WTC11 (cell line): Measurements from ENCODE around the gene CHMP1B. TPM values are rescaled to one million over a fixed set of nuclear protein-coding genes. Genes with fewer than 3 reads are reported as not detected.
"Not testable (repeated sequence)": the region's sequence is repeated elsewhere in the genome, so short reads cannot be mapped to it uniquely, and the experiment has no call there.

Experiments used
- ATAC-seq: fragments of 200-7000 bp; cut with Tn5 transposase; 2 replicates; pipeline ENCODE4 v1.10.0; 2021; ENCODE audit warnings: mild to moderate bottlenecking, moderate library complexity
- CTCF ChIA-PET: fragments of 300-600 bp; sonication (Branson Sonifier 250); formaldehyde crosslinking; loops from one replicate; lab custom pipeline; 2021; ENCODE audit warnings: antibody characterized with exemption; lab: Charles Lee
- POLR2A ChIA-PET: fragments of 350-600 bp; sonication (Branson Sonifier 250); formaldehyde crosslinking; loops from one replicate; lab custom pipeline; 2021; ENCODE audit warnings: antibody characterized with exemption; lab: Charles Lee
- DNase-seq: peaks from one replicate; pipeline ENCODE4 v3.0.0; 2021; ENCODE audit warnings: low spot score
- H3K27ac Mint-ChIP-seq: 2 replicates; pipeline ENCODE4 v1.8.0; 2021; ENCODE audit warnings: mixed read lengths
- H3K27me3 Mint-ChIP-seq: 2 replicates; pipeline ENCODE4 v1.8.0; 2021; ENCODE audit warnings: low read depth, mild to moderate bottlenecking, moderate library complexity, mixed read lengths
- H3K36me3 Mint-ChIP-seq: 2 replicates; pipeline ENCODE4 v1.8.0; 2021; ENCODE audit warnings: mixed read lengths
- H3K4me1 Mint-ChIP-seq: 2 replicates; pipeline ENCODE4 v1.8.0; 2022; ENCODE audit warnings: mixed read lengths
- H3K4me3 Mint-ChIP-seq: 2 replicates; pipeline ENCODE4 v1.8.0; 2021; ENCODE audit warnings: mild to moderate bottlenecking, moderate library complexity, mixed read lengths
- H3K9me3 Mint-ChIP-seq: 2 replicates; pipeline ENCODE4 v1.8.0; 2021; ENCODE audit warnings: mixed read lengths
- HMGA2 ChIP-seq: fragments of 250-450 bp; sonication (Bioruptor Pico); IDR thresholded peaks from 2 replicates; pipeline ENCODE4 v1.4.0; 2021; ENCODE audit warnings: mild to moderate bottlenecking, moderate library complexity
- KAT7 ChIP-seq: sonication (generic); formaldehyde crosslinking; IDR thresholded peaks from 2 replicates; pipeline ENCODE4 v1.8.1; 2023; ENCODE audit warnings: missing genetic modification reagents, mild to moderate bottlenecking, borderline replicate concordance
- NFATC4 ChIP-seq: fragments of 250-450 bp; sonication (Bioruptor Pico); IDR thresholded peaks from 2 replicates; pipeline ENCODE4 v1.9.0; 2021; ENCODE audit warnings: mild to moderate bottlenecking
- TEAD1 ChIP-seq: sonication (generic); formaldehyde crosslinking; IDR thresholded peaks from 2 replicates; pipeline ENCODE4 v1.8.0; 2022; ENCODE audit warnings: mild to moderate bottlenecking, missing genetic modification reagents
- TEAD4 ChIP-seq: sonication (generic); formaldehyde crosslinking; IDR thresholded peaks from 2 replicates; pipeline ENCODE4 v1.8.0; 2022; ENCODE audit warnings: mild to moderate bottlenecking, missing genetic modification reagents
- ZNF121 ChIP-seq: sonication (generic); formaldehyde crosslinking; IDR thresholded peaks from 2 replicates; pipeline ENCODE4 v1.8.0; 2023; ENCODE audit warnings: missing genetic modification reagents
- ZNF219 ChIP-seq: sonication (generic); formaldehyde crosslinking; IDR thresholded peaks from 2 replicates; pipeline ENCODE4 v1.8.0; 2023; ENCODE audit warnings: missing genetic modification reagents, mild to moderate bottlenecking, borderline replicate concordance
- ZNF232 ChIP-seq: sonication (generic); formaldehyde crosslinking; IDR thresholded peaks from 2 replicates; pipeline ENCODE4 v1.8.0; 2022; ENCODE audit warnings: mild to moderate bottlenecking, missing genetic modification reagents
- total RNA-seq: library from RNA; stranded (reverse); gene quantifications from 3 replicates; pipeline ENCODE4 v1.2.3, GENCODE V29; 2021
- TF ChIP-seq, protein P1 (sequence below): fragments of 200-600 bp; IDR thresholded peaks from 2 replicates; pipeline ENCODE4 v1.8.0; 2022; ENCODE audit warnings: antibody characterized with exemption
- TF ChIP-seq, protein P2 (sequence below): sonication (generic); formaldehyde crosslinking; IDR thresholded peaks from 2 replicates; pipeline ENCODE4 v1.8.0; 2022; ENCODE audit warnings: mild to moderate bottlenecking, missing genetic modification reagents
- TF ChIP-seq, protein P3 (sequence below): sonication (generic); formaldehyde crosslinking; IDR thresholded peaks from 2 replicates; pipeline ENCODE4 v1.8.0; 2023; ENCODE audit warnings: missing genetic modification reagents, mild to moderate bottlenecking, borderline replicate concordance
- TF ChIP-seq, protein P4 (sequence below): sonication (generic); formaldehyde crosslinking; conservative IDR thresholded peaks from 2 replicates; pipeline ENCODE4 v1.8.1; 2022; ENCODE audit warnings: mild to moderate bottlenecking, missing genetic modification reagents
- TF ChIP-seq, protein P5 (sequence below): fragments of 250-450 bp; sonication (Bioruptor Pico); IDR thresholded peaks from 2 replicates; pipeline ENCODE4 v1.8.0; 2021; ENCODE audit warnings: mild to moderate bottlenecking

The CHMP1B gene
- total RNA-seq, 1 experiment from 2014 or later, result 37.2 TPM

DNA sequence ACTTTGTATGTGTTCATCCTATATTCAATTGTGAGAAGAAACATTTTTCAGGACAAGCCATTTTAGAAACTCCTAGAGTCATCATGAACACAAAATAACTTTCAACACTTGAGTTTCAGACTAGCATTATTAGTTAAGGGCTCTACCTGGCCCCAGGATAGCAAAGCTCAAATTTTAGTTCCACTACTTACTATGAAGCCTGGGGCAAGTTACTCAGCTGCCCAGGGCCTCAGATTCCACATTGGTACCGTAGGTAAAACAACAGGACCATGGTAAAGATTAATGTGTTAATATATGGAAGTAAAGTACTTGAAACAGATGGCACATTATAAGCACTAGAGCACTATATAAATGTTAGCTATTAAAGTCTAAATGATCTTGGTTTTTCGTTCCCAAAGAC, 37.5 kb downstream of the CHMP1B start (continued):
- no peak for TF ChIP-seq ZNF219 (CRISPR knock-in tag)
- TF ChIP-seq, all 79 proteins: peak for 0

DNA sequence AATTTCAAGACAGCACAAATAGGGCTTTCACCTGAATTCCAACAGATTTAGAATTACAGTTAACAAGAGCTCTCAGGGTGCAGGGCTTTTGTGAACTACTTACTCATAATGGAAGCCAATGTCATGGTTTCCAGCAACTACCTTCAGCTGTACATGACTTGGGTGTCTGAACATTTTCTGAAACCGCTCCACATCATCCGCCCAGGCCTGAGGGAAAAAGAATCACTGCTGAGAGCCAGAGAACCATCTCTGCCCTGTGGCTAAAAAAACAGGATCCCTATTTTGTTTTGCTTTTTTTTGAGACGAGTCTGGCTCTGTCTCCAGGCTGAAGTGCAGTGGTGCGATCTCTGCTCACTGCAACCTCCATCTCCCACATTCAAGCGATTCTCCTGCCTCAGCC, 38.1 kb downstream of the CHMP1B start:
- no peak for DNase-seq
- H3K27ac Mint-ChIP-seq, result no peak overlapping the region

DNA sequence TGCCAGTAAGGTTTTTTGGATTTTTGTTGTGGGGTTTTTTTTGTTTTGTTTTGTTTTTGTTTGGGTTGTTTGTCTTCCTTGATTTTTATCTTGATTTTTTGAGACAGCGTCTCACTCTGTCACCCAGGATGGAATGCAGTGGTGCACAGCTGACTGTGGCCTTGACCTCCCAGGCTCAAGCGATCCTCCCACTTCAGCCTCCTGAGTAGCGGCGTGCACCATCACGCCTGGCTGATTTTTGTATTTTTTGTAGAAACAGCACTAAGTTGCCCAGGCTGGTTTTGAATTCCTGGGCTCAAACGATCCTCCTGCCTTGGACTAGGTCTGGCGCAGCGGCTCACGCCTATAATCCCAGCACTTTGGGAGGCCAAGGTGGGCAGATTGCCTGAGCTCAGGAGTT, 40.5 kb downstream of the CHMP1B start:
- ATAC-seq, result no peak
- DNase-seq, result no peak
- POLR2A ChIA-PET, result no interaction called here
- TF ChIP-seq NFATC4 (CRISPR knock-in tag), result no peak
- TF ChIP-seq, protein P1, sequence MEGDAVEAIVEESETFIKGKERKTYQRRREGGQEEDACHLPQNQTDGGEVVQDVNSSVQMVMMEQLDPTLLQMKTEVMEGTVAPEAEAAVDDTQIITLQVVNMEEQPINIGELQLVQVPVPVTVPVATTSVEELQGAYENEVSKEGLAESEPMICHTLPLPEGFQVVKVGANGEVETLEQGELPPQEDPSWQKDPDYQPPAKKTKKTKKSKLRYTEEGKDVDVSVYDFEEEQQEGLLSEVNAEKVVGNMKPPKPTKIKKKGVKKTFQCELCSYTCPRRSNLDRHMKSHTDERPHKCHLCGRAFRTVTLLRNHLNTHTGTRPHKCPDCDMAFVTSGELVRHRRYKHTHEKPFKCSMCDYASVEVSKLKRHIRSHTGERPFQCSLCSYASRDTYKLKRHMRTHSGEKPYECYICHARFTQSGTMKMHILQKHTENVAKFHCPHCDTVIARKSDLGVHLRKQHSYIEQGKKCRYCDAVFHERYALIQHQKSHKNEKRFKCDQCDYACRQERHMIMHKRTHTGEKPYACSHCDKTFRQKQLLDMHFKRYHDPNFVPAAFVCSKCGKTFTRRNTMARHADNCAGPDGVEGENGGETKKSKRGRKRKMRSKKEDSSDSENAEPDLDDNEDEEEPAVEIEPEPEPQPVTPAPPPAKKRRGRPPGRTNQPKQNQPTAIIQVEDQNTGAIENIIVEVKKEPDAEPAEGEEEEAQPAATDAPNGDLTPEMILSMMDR, result no peak
- no peak for TF ChIP-seq TEAD4 (CRISPR knock-in tag)
- TF ChIP-seq, protein P2, sequence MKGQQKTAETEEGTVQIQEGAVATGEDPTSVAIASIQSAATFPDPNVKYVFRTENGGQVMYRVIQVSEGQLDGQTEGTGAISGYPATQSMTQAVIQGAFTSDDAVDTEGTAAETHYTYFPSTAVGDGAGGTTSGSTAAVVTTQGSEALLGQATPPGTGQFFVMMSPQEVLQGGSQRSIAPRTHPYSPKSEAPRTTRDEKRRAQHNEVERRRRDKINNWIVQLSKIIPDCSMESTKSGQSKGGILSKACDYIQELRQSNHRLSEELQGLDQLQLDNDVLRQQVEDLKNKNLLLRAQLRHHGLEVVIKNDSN (CRISPR knock-in tag), result no peak
- TF ChIP-seq KAT7 (CRISPR knock-in tag), result no peak
- no peak for TF ChIP-seq HMGA2
- Mint-ChIP-seq H3K27ac (no peak overlapping the region), H3K36me3 (peaks cover 49% of the 10 kb centered on the region), H3K4me1 (no peaks in the 10 kb centered on the region), H3K9me3 (no peaks in the 10 kb centered on the region), H3K4me3 (no peak overlapping the region), H3K27me3 (no peaks in the 10 kb centered on the region)
- CTCF ChIA-PET, result no interaction called here

More for the DNA sequence above, 38.1 kb downstream of the CHMP1B start:
- no peaks in the 10 kb centered on the region for H3K27me3 Mint-ChIP-seq
- CTCF ChIA-PET, result no interaction called here
- peaks cover 7% of the 10 kb centered on the region for H3K4me1 Mint-ChIP-seq
- H3K9me3 Mint-ChIP-seq, result no peaks in the 10 kb centered on the region
- no peak for ATAC-seq
- POLR2A ChIA-PET, result no interaction called here
- peaks cover 44% of the 10 kb centered on the region for H3K36me3 Mint-ChIP-seq
- no peak overlapping the region for H3K4me3 Mint-ChIP-seq
- TF ChIP-seq TEAD1 (CRISPR knock-in tag), result no peak
- no peak for TF ChIP-seq ZNF232 (CRISPR knock-in tag)
- TF ChIP-seq, protein P3, sequence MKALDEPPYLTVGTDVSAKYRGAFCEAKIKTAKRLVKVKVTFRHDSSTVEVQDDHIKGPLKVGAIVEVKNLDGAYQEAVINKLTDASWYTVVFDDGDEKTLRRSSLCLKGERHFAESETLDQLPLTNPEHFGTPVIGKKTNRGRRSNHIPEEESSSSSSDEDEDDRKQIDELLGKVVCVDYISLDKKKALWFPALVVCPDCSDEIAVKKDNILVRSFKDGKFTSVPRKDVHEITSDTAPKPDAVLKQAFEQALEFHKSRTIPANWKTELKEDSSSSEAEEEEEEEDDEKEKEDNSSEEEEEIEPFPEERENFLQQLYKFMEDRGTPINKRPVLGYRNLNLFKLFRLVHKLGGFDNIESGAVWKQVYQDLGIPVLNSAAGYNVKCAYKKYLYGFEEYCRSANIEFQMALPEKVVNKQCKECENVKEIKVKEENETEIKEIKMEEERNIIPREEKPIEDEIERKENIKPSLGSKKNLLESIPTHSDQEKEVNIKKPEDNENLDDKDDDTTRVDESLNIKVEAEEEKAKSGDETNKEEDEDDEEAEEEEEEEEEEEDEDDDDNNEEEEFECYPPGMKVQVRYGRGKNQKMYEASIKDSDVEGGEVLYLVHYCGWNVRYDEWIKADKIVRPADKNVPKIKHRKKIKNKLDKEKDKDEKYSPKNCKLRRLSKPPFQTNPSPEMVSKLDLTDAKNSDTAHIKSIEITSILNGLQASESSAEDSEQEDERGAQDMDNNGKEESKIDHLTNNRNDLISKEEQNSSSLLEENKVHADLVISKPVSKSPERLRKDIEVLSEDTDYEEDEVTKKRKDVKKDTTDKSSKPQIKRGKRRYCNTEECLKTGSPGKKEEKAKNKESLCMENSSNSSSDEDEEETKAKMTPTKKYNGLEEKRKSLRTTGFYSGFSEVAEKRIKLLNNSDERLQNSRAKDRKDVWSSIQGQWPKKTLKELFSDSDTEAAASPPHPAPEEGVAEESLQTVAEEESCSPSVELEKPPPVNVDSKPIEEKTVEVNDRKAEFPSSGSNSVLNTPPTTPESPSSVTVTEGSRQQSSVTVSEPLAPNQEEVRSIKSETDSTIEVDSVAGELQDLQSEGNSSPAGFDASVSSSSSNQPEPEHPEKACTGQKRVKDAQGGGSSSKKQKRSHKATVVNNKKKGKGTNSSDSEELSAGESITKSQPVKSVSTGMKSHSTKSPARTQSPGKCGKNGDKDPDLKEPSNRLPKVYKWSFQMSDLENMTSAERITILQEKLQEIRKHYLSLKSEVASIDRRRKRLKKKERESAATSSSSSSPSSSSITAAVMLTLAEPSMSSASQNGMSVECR (CRISPR knock-in tag), result no peak
- TF ChIP-seq, protein P4, sequence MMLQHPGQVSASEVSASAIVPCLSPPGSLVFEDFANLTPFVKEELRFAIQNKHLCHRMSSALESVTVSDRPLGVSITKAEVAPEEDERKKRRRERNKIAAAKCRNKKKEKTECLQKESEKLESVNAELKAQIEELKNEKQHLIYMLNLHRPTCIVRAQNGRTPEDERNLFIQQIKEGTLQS, result no peak
- TF ChIP-seq ZNF121 (CRISPR knock-in tag), result no peak
- TF ChIP-seq, protein P5, sequence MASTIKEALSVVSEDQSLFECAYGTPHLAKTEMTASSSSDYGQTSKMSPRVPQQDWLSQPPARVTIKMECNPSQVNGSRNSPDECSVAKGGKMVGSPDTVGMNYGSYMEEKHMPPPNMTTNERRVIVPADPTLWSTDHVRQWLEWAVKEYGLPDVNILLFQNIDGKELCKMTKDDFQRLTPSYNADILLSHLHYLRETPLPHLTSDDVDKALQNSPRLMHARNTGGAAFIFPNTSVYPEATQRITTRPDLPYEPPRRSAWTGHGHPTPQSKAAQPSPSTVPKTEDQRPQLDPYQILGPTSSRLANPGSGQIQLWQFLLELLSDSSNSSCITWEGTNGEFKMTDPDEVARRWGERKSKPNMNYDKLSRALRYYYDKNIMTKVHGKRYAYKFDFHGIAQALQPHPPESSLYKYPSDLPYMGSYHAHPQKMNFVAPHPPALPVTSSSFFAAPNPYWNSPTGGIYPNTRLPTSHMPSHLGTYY (CRISPR knock-in tag), result no peak

DNA sequence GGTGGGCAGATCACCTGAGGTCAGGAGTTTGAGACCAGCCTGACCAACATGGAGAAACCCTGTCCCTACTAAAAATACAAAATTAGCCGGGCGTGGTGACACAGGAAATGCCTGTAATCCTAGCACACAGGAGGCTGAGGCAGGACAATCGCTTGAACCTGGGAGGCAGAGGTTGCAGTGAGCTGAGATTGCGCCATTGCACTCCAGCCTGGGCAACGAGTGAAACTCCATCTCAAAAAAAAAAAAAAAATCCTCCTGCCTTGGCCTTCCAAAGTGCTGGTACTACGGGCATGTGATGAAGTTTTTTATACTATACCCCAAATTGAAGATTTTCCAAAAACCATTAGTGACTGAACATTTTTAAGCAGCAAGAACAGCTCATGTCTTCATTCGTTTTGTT, 41.2 kb downstream of the CHMP1B start:
- DNase-seq, H3K4me1 Mint-ChIP-seq, H3K9me3 Mint-ChIP-seq, CTCF ChIA-PET, H3K27me3 Mint-ChIP-seq, ATAC-seq, H3K4me3 Mint-ChIP-seq, POLR2A ChIA-PET, H3K27ac Mint-ChIP-seq: not testable (repeated sequence)
- H3K36me3 Mint-ChIP-seq, result peaks cover 50% of the 10 kb centered on the region
